Activated CD4-positive, alpha-beta T cell treated with anti-CD3 and anti-CD28 coated beads for 24 hours (primary cell): Measurements from ENCODE around the gene SLC11A1.
A peak's percentile ranks its signal among the peaks of the same experiment; 100 is the strongest.

Source experiments
- DNase-seq, 2 donors: peaks; one replicate each; pipeline ENCODE4 v3.0.0-alpha.2; 2020; ENCODE audit warnings: low read depth in 2 of 2

SLC11A1 gene

DNA sequence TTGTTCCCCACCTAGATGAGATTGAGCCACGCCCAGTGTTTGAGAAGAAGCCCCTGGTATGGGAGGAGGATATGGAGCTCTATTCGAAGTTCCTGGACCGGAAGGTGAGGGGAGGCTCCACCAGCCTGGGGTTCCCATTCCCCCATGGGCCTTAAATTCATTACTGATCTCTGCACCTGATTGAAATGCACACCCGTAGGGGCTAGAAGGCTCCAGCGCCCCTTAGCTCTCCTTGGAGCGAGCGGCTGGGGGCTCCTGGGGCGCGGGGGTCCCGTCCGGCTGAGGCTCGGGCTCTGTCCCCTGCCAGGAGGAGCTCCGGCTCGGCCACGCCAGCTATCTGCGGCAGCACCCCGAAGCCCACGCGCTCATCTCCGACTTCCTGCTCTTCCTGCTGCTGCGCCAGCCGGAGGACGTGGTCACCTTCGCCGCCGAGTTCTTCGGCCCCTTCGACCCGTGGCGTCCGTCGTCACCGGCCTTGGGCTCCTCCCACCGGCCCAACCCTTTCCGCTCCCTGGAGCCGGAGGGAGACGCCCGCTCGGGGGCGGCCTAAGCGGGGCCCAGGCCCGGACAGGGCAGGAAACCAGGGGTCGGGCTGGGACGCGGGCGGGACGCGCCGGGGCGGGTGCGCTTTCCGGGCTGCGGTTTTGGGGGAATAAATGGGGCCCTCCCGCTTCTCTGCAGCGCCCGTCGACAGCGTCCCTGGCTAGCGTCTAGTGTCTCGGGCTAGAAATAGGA lies 14.5 kb upstream of the SLC11A1 start:
- DNase-seq = peak; percentile 47 to 58

DNA sequence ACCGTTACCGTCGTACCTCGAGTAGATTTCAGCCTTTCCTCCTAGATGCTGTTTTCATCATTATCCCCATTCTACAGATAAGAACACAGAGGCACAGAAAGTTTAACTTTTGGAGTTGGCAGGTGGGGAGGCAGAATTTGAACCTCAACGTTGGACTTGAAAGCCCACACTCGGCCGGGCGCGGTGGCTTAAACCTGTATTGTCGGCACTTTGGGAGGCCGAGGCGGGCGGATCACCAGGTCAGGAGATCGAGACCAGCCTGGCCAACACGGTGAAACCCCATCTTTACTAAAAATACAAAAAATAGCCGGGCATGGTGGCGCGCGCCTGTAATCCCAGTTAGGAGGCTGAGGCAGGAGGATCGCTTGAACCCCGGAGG lies 13.9 kb upstream of the SLC11A1 start:
- no peak for DNase-seq

DNA sequence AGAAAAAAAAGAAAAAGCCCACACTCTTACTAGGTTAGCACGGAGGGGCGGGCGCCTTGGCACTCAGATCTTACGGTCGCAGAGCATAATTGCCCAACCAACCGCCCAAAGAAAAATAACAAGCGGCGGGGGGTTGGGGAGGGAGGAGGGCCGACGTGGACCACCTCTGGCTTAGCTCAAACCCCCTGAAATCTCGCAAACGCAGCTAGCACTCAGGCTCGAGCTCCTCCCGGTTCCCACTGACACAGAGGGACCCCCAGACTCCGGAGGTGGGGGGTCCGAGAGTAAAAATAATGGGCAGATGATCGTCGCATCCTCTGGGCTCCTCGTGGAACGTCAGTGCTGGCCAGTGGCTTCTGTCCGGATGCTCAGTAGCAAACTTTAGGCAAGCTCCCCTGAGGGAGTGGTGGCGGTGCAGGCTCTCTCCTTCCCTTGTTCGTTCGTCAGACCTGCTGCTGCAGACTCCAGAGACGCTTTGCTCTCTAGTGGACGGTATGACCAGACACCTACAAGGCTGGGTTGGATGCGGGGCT lies 13.4 kb upstream of the SLC11A1 start:
- DNase-seq = no peak

DNA sequence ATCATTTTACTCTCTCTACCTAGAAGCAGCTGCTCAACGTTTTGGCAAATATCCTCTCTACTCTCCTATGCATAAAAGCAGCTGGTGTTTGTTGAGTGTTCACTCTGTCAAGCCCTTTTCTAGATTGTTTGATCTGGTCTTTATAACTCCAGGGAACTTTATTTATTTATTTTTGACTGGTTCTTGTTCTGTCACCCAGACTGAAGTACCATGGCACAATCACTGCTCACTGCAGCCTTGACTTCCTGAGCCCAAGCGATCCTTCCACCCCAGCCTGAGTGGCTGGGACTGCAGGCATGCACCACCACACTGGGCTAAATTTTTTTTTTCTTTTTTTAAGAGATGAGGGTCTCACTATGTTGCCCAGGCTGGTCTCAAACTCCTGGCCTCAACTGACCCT lies 12.7 kb upstream of the SLC11A1 start:
- no peak for DNase-seq

DNA sequence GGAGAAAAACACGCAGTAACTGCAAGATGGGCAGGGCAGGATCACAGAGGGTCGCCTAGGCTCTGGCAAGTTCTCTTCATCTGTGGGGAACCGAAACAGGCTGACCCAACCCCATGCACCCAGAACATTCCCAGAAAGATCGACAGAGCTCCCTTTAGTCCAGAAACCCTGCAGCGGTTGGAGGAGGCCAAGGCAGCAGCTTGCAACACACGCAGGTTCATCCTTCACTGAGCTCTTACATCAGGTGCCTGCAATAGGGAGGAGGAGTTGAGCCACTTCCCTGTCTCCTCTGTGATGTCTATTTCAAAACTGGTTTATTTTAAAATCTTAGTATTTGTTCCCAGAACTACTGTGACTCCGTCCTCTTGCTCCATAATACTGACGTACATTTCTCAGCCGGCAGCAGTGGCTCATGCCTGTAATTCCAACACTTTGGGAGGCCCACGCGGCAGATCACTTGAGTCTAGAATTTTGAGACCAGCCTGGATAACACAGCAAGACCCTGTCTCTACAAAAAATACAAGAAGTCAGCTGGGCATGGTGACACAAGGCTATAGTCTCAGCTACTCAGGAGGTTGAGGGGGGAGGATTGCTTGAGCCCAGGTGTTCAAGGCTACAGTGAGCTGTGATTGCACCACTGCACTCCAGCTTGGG lies 11.5 kb upstream of the SLC11A1 start:
- no peak for DNase-seq

DNA sequence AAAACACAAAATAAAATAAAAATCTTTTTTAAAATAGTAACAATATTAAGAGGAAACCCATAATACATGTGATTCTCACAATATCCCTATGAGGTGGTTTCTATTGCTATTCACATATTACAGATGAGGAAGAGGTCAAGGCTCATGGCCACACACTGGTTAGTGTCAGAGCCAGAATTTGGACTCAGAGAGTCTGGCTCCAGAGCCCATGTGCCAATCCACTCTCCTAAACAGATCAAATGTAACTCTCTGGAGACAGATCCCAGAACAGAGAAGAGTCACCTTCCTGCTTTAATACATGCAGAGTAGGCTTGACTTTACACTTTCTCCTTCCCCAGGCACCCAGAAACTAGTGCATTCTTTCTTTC lies 10.1 kb upstream of the SLC11A1 start:
- no peak for DNase-seq

DNA sequence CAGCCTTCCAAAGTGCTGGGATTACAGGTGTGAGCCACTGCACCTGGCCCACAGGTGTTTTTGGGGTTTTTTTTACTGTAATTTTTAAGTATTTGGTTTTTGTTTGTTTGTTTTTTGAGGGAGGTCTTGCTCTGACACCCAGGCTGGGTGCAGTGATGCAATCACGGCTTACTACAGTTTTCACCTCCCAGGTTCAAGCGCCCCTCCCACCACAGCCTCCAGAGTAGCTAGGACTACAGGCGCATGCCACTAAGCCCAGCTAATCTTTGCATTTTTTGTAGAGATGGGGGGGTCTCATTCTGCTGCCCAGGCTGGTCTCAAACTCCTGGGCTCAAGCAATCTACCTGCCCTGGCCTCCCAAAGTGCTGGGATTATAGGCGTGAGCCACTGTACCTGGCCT lies 7.3 kb upstream of the SLC11A1 start:
- DNase-seq = no peak

DNA sequence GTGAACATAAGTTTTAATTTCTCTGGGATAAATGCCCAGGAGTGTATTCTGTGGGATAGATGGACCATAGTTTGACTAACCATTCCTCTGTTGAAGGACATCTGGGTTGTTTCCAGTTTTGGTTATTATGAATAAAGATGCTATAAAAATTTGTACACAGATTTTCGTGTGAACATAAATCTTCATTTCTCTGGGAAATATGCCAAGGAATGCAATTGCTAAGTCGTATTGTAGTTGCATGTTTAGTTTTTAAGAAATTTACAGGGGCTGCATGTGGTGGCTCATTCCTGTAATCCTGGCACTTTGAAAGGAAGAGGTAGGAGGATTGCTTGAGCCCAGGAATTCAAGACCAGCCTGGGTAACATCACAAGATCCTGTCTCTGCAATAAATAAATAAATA lies 6.9 kb upstream of the SLC11A1 start:
- DNase-seq = no peak

DNA sequence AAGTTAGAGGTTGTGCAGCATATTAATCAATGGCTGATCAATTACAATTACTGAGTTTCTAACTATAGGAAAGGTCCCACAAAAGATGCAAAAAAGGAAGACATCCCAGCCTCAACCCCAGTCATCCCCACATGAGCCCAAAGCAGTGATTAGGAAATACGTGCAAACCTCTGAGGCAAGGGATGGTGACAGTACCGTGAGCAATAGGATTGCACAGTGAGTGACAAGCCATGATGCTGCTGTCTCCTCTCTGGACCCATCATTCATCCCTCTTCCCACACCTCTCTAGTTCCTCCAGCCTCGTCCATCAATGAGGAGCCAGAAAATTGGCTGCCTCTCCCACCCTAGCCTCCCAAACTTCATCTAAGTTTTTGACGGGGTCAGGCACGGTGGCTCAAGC lies 4.0 kb upstream of the SLC11A1 start:
- DNase-seq = no peak

DNA sequence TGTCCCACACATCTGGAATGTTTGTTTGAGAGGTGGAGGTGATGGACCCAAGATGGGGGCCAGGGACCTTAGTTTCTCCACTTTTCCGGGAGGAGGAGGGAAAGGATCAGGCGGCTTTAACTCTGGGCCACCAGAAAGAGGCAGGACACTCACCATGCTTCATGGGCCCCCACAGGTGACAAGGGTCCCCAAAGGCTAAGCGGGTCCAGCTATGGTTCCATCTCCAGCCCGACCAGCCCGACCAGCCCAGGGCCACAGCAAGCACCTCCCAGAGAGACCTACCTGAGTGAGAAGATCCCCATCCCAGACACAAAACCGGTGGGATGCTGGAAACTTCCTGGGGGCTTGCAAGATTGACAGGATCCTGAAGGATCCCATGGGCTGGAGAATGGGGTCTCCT lies 712 bp downstream of the SLC11A1 start:
- no peak for DNase-seq

DNA sequence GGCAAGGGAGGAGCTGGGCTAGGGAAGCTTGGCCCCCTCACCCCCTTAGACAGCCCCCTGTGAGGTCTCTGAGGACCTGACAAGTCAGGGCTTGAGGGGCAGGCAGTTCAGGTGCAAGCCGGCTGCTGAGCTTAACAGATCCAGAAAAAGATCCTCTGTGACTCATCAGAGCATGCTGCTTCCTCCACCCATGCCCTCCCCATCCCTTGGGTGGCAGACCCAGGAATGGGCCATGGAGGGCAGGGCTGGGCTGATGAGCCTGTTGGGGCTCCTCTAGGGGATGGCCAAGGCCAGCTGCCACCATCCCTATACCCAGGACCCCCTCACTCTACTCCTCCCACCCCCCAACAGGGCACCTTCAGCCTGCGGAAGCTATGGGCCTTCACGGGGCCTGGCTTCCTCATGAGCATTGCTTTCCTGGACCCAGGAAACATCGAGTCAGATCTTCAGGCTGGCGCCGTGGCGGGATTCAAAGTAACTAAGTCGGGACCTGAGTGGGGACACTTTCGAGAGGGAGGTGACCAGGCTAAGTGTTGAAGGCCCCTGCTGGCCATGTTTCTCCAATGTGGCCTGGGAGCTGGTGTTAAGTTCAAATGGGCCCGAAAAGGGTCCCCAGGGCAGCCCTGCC lies 1.9 kb downstream of the SLC11A1 start:
- DNase-seq = no peak

DNA sequence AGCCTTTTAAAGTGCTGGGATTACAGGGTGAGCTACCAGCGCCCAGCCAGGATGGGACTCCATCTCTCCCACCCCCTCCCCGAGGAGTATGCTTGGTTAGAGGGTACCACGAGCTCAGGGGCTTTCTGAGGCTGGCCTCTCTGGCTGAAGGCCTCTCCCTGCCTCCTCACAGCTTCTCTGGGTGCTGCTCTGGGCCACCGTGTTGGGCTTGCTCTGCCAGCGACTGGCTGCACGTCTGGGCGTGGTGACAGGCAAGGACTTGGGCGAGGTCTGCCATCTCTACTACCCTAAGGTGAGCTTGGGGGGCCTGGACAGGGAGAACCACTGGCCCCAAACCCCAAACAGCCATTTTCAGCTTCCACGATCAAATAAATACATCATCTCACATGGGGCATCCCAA lies 2.9 kb downstream of the SLC11A1 start:
- no peak for DNase-seq

DNA sequence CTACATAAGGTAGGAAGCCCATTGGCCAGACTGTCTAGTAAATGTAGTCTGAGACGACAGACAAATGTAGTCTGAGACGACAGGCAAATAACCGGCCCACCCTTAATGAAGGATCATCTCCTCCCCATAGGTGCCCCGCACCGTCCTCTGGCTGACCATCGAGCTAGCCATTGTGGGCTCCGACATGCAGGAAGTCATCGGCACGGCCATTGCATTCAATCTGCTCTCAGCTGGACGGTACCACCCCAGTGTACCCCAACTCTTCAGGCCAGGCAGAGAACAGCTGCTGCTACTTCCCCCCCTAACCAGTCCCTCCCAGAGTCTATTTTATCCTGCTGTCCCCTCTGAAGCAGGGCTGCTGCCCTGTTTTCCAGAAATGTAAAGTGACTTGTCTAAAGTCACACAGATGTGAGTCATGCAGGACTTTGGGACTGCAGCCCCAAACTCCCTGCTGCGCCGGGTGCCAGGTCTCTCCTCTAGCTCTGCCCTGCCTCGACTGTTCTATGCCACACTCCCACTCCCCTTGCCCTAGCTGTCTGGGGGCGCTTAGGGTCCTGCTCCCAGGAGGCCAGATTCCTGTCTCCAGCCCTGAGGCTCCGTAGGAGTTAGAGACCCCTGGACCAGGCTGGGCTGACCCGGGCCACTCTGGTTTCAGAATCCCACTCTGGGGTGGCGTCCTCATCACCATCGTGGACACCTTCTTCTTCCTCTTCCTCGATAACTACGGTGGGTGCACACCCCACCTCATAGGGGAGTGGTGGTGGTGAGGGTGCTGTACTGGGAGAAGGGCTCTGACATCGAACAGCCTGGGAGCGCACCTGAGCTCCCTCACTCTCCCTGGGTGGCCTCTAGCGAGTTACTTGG lies 4.7 kb downstream of the SLC11A1 start:
- DNase-seq = no peak

DNA sequence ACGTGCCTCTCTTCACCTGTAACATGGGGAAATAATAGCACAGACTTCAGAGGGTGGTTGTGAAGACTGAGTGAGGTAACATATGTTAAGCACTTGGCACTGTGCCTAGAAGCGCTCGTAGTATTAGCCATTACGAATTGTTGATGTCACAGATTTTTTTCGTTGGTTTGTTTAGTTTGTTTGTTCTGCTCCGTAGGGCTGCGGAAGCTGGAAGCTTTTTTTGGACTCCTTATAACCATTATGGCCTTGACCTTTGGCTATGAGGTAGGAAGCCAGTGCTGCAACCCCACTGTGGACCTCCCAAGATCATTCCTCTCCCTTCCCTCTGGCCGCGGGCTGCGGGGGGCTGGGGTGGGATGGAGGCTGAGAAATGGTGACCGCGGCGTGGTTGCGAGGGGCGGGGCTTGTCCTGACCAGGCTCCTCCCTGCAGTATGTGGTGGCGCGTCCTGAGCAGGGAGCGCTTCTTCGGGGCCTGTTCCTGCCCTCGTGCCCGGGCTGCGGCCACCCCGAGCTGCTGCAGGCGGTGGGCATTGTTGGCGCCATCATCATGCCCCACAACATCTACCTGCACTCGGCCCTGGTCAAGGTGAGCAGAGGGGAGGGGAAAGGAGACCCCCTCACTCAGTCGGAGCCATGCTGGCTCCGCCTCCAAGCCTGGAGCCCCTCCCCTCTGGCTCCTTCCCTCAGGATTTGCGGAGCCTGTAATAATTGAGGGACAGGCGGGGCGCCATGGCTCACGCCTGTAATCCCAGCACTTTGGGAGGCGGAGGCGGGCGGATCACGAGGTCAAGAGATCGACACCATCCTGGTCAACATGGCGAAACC lies 5.5 kb downstream of the SLC11A1 start:
- no peak for DNase-seq

DNA sequence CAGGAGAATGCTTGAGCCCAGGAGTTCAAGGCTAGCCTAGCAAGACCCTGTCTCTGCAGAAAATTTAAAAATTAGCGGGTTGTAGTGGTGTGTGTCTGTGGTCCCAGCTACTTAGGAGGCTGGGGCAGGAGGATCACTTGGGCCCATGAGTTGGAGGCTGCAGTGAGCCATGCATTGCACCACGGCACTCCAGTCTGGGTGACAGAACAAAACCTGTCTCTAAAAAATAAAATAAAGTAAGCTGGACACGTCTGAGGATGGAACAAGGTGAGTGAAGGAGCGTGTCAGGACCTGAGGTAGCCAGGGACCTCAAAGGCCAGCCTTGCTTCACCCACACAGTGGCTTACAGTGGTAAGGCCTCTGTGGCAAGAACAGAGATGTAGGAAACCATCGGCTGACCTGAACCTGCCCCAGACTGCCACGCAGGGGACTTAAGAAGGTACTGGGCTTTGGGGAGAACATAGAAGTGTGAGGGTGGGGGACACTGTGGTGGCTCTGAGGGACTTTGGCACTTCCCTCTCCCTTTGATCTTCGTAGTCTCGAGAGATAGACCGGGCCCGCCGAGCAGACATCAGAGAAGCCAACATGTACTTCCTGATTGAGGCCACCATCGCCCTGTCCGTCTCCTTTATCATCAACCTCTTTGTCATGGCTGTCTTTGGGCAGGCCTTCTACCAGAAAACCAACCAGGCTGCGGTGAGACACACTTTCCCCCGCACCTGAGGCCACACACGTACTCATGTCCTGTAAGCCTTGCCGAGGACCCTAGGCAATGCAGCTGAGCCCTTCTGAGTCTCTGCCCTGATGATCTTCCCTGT lies 7.5 kb downstream of the SLC11A1 start:
- no peak for DNase-seq

DNA sequence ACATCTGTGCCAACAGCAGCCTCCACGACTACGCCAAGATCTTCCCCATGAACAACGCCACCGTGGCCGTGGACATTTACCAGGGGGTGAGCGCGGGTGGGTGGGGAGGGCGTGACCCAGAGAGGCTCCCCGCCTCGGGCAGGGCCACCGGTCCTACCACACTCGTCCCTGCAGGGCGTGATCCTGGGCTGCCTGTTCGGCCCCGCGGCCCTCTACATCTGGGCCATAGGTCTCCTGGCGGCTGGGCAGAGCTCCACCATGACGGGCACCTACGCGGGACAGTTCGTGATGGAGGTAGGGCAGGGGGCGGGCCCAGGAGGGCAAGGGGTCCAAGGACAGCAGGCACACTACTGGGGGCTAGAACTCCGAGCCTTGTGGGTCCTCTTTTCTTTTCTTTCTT lies 9.1 kb downstream of the SLC11A1 start:
- no peak for DNase-seq

DNA sequence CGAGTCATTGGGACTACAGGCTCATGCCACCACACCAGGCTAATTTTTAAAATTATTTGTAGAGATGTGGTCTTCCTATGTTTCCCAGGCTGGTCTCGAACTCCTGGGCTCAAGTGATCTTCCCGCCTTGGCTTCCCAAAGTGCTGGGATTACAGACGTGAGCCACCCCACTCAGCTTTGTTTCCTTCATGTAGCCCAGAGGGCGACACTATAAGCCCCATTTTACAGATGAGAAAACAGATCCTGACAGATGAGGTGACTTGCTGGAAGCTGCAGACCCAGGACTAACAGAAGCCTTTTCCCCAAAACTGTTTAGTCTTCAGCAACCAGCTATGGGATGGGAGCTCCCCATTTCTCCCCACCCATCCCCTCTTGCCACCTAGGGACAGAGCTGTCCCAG lies 10.4 kb downstream of the SLC11A1 start:
- DNase-seq = no peak

DNA sequence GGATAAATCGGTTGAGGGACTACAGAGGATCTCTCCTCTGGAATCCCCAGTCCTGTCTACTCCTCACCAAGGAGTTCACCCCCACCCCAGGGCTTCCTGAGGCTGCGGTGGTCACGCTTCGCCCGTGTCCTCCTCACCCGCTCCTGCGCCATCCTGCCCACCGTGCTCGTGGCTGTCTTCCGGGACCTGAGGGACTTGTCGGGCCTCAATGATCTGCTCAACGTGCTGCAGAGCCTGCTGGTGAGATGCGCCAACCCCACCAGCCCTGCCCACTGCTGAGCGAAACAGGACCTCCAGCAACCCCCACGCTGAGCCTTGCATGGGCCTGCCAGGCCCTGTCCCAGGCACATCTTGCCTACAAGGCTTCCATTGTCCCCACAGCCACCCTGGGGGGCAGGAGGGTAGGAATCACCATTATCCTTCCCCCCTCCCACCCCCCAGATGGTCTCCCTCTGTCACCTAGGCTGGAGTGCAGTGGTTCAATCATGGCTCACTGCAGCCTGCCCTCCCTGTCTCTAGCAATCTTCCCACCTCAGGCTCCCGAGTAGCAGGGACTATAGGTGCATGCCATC lies 10.9 kb downstream of the SLC11A1 start:
- no peak for DNase-seq

DNA sequence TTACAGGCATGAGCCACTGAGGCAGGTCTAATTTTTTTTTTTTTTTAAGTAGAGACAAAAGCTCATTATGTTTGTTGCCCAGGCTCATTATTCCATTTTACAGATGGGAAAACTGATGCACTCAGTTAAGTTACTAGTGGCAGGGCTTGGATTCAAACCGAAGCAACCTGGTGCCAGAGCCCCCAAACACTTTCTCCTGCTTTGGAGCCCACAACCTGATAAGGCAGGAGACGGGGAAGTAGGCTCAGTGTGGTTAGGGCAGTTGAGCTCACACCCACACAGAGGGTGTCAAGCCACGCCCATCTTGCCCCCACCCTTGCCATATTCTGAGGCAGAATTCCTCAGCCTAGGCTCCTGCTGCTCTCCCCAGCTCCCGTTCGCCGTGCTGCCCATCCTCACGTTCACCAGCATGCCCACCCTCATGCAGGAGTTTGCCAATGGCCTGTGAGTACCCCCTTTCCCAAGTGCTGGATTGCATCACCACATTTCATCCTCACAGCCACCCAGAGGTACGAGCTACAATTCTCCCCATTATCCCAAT lies 11.7 kb downstream of the SLC11A1 start:
- no peak for DNase-seq
